Peyer's patch (tissue), 4 donors: ENCODE measurements around the gene LYPD6B.

ENCODE experiments used
- CTCF ChIP-seq, 6 experiments: fragments of 450-650 bp in 4 of 6; fragments of 200-600 bp in 2 of 6; sonication (generic) in 1 of 6; IDR thresholded peaks; one replicate each; pipeline ENCODE4 v1.5.1; 2017 to 2019; ENCODE audit warnings: antibody characterized with exemption in 6 of 6, mild to moderate bottlenecking in 3 of 6, moderate library complexity in 1 of 6
- POLR2A ChIP-seq, 2 donors: fragments of 450-650 bp; IDR thresholded peaks; one replicate each; pipeline ENCODE4 v1.5.1; 2017; ENCODE audit warnings: antibody characterized with exemption in 2 of 2, mild to moderate bottlenecking in 2 of 2, moderate library complexity in 2 of 2

- no peak for TF ChIP-seq CTCF (IDR thresholded peaks at IDR 0.05)
- TF ChIP-seq POLR2A (IDR thresholded peaks at IDR 0.05): no peak
These were observed 126.3 kb downstream of the LYPD6B start for GRCh38 chr2:149164827-149165226.
